Measurements from ENCODE around the gene PRM2.
A peak's percentile ranks its signal among the peaks of the same experiment; 100 is the strongest.

The PRM2 gene

DNA sequence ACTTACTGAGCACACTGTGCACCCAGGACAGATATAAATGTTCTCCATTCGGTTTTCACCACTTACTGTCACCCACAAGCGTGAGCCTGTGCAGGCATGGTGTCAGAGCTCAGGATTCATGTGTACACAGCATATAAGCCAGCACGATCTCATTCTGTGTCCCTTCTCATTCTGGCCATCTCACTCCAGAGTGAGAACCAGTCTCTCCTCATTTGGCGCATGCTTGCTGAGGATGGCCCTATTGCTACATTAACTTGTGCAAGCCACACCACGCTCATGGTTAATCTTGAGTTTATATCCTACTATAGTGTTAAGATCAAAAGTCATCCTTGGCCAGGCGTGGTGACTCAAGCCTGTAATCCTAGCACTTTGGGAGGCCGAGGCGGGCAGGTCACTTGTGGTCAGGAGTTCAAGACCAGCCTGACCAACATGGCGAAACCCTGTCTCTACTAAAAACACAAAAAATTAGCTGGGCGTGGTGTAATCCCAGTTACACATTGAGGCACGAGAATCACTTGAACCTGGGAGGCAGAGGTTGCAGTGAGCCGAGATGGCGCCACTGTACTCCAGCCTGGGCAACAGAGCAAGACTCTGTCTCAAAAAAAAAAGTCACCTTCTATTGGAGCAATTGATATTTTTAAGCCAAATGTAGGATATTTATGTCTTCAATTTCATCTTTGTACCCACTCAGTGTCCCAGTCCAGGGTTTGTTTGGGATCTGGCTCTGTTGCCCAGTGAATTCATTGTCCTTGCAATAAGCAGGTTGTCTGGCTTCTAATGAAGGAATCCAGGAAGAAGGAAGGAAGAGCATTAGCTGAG lies 41.2 kb downstream of the PRM2 start:
- no peak for TF ChIP-seq ZFX (IDR thresholded peaks at IDR 0.05)
- TF ChIP-seq, protein P1, sequence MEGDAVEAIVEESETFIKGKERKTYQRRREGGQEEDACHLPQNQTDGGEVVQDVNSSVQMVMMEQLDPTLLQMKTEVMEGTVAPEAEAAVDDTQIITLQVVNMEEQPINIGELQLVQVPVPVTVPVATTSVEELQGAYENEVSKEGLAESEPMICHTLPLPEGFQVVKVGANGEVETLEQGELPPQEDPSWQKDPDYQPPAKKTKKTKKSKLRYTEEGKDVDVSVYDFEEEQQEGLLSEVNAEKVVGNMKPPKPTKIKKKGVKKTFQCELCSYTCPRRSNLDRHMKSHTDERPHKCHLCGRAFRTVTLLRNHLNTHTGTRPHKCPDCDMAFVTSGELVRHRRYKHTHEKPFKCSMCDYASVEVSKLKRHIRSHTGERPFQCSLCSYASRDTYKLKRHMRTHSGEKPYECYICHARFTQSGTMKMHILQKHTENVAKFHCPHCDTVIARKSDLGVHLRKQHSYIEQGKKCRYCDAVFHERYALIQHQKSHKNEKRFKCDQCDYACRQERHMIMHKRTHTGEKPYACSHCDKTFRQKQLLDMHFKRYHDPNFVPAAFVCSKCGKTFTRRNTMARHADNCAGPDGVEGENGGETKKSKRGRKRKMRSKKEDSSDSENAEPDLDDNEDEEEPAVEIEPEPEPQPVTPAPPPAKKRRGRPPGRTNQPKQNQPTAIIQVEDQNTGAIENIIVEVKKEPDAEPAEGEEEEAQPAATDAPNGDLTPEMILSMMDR (conservative IDR thresholded peaks at IDR 0.05) = no peak
- no peak overlapping the region for H3K27ac ChIP-seq

DNA sequence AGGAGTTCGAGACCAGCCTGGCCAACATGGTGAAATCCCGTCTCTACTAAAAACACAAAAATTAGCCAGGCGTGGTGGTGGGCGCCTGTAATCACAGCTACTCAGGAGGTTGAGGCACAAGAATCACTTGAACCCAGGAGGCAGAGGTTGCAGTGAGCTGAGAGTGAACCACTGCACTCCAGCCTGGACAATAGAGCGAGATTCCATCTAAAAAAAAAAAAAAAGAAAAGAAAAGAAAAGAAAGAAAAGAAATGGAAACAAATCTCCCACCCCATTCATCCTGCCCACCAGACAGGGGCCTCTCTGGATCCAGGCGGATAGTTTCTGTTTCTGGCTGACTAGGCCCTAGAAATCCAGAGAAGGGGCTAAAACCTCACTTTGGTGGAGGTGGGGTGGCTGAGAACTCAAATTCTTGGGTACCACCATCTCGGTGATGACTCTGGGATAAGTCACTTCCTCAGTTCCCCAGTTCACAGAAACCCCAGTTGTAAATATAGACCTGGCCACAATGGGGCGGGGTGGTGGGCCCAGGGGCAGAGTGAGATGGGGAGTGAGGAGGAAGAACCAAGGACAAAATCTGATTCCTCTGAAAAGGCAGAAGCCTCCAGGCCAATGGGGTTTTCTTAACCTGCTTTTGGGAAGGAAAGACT lies 42.4 kb downstream of the PRM2 start:
- TF ChIP-seq, protein P1 (conservative IDR thresholded peaks at IDR 0.05) = no peak
- no peak for TF ChIP-seq ZFX (IDR thresholded peaks at IDR 0.05)
- no peak overlapping the region for H3K27ac ChIP-seq

DNA sequence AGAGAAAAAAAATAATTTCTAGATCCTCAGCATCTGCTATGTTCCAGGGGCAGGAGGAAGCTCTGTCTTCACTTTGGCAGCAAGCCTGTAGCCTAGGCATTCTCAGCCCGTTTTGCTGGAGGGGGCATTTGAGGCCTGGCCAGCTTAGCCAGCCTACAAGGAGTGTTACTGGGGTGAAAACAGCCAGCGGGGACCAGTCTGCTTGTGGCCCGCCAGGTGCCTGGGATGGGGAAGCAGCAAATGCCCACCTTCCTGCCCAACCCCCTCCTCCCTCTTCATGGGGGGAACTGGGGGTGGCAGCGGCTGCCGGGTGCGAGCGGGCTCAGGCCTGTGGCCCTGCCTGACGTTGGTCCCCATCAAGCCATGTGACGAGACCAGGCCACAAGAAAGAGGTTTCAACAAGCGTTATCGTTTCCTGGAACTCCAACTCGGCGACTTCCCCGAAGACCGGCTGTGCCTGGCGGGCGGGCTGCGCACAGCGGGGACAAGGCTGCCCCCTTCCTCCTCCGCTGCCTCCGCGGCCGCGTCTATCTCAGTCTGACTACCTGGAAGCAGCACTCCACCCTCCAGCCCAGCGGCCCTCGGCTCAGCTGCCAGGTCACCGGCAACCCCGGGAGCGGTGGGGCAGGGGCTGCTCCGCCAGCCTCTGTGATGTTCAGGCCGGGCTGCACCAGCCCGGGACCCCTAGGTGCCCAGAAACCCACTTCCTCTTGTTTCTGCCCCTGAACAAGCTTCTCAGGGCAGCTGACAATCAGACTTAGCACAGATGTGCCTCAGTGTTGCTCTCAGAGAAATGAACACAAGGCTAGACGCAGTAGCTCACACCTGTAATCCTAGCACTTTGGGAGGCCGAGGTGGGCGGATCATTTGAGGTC lies 43.2 kb downstream of the PRM2 start:
- H3K27ac ChIP-seq = no peak overlapping the region
- TF ChIP-seq ZFX (IDR thresholded peaks at IDR 0.05) = no peak
- TF ChIP-seq, protein P1 (conservative IDR thresholded peaks at IDR 0.05) = no peak

DNA sequence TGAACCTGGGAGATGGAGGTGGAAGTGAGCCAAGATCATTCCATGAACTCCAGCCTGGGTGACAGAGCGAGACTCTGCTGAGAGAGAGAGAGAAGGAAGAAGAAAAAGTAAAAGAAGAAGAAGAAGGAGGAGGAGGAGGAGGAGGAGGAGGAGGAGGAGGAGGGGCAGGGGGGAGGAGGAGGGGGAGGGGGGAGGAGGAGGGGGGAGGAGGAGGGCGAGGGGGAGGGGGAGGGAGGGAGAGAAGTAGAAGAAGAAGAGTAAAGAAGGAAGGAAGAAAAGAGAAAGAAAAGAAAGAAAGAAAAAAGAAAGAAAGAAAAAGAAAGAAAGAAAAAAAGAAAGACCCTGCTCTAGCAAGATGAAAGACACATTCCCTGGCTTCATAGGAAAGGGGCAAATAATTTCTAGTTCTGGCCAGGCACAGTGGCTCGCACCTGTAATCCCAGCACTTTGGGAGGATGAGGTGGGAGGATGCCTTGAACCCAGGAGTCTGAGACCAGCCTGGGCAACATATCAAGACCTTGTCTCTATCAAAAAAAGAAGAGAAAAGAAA lies 43.9 kb downstream of the PRM2 start:
- H3K27ac ChIP-seq = no peak overlapping the region
- TF ChIP-seq, protein P1 (conservative IDR thresholded peaks at IDR 0.05) = no peak
- TF ChIP-seq ZFX (IDR thresholded peaks at IDR 0.05) = no peak

DNA sequence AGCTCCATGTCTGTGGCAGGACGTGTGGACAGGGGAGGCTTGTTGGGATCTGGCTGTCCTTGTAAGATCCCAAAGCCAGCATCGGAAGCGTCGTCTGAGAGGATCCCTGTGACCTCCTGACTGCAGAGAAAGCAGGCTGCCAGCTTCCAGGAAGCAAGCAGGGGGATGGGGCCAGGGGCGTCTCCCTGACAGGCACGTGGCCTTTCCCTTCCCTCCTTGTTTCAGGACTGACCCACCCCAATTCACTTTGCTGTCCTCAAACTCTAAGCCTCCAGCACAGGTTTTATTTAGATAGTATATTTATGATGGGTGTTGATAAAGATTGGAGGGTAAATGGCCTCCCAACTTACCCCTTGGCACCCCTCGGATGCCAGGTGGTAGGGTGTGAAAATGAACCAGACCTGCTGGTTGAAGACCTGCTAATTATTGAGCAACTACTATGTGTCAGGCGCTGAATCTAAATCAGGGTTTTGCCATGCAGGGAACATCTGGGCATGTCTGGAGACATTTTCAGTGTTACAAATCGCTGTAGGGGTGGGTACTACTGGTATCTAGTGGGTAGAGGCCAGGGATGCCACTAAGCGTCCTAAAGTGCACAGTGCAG lies 44.8 kb downstream of the PRM2 start:
- TF ChIP-seq ZFX (IDR thresholded peaks at IDR 0.05) = no peak
- TF ChIP-seq, protein P1 (conservative IDR thresholded peaks at IDR 0.05) = no peak
- no peak overlapping the region for H3K27ac ChIP-seq

DNA sequence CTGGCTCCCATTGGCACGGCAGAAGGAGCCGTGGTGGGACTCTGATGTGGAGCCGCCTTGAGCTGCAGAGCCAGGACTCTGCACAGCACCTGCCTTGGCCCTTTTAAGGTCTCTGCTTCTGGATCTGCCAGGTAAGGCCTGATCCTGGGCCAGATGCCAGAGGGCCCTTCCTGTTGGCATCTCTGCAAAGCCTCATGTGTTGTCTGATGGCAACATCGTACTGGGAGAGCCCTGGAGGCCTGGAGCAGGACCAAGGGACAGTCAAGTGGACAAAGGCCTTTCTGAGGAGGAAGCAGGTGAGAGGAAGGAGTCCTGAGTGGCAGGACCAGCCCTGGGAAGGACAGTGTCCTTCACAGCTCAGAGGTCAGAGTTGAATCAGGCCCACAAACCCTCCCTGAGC lies 46.4 kb downstream of the PRM2 start:
- peak overlapping the region; percentile 47 for H3K27ac ChIP-seq
- TF ChIP-seq, protein P1 (conservative IDR thresholded peaks at IDR 0.05) = no peak
- TF ChIP-seq ZFX (IDR thresholded peaks at IDR 0.05) = no peak
